Muscle of arm (tissue), 14 donors: Measurements from ENCODE around the gene PPP1R17. TPM values are rescaled to one million over a fixed set of nuclear protein-coding genes. Genes with fewer than 3 reads are reported as not detected.

Experiments used
- DNase-seq: peaks from one replicate; pipeline ENCODE4 v3.0.0-alpha.2; 2013
- long read RNA-seq, 11 donors: transcript quantifications; one replicate each; lab custom pipeline, GENCODE V29; 2026
- polyA plus RNA-seq, 12 donors: library from polyadenylated mRNA; unstranded; fragments of 120-200 nt; gene quantifications; one replicate each; pipeline ENCODE4 v1.2.1, GENCODE V29; 2013; ENCODE audit not compliant: insufficient read length in 12 of 12

The PPP1R17 gene
- under 1 TPM in 2 of 12 donors, not detected in 10; 0.10 to 0.52 TPM for polyA plus RNA-seq
- long read RNA-seq, donor 1: 0 reads
- long read RNA-seq, donor 2: 0 reads
- long read RNA-seq, donor 3: 0 reads
- long read RNA-seq, donor 4: 0 reads
- long read RNA-seq, donor 5: 0 reads
- long read RNA-seq, donor 6: 0 reads
- long read RNA-seq, donor 7: 0 reads
- long read RNA-seq, donor 8: 0 reads
- long read RNA-seq, donor 9: 0 reads
- long read RNA-seq, donor 10: 0 reads
- long read RNA-seq, donor 11: 0 reads

DNA sequence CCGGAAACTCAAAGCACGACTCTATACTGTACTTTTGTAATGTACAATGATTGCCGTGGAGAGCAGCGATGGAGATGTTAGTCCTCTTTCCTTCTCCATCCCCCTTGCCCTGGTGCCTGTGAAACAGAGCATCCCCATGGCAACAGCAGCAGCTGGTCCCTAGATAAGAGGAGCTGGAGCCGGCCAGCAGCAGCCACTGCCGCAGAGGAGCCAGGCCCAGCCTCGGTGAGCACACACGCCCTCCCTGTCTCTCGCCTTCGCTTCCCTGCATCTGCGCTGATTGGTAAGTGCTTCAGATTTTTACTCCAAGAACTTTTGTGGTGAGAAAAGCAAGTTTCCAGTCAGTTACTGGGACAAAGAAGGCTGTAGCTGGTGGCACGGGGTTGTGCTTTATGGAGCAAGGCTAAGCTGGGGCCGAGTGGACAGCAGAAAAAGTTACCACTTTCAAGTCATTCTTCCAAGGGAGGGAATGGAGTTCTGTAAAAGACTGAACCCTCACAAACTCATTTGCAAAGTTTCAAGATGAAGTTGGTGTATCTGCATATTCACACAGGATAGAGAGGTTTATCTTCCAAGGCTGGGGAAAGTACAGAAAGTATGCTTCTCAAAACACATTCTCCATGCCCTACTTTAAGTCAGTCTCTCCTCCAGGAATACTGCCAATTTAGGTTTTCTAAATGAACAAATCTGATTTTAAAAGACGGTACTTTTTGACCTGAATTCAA is at the start of gene PPP1R17:
TSS of gene PPP1R17 (plus strand) at position 192 of the 725 bp plus-strand sequence. CDS start 5,227 bp downstream, outside the sequence.
- no peak for DNase-seq

- DNase-seq: no peak
These were observed 46.6 kb upstream of the PPP1R17 start for GRCh38 chr7:31640381-31640780.

DNA sequence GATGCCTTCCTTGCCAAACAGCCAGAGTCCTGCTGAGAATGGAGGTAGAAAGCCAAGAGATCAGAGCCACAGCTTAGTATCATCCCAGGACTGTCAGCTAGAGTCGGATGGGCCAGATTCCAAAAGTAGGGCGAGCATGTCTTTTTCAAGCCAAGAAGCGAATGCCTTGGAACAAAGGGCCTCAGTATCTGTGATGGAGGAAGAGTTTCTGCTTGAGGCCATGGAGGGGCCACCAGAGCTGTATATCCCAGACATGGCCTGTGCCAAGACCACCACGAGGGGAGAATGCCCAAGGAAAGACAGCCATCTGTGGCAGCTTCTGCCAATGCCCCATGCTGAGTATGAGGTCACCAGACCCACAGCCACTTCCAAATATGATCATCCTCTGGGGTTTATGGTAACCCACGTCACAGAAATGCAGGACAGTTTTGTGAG is 44.3 kb upstream of the PPP1R17 start:
- DNase-seq: no peak

GRCh38 chr7:31646942-31647341 is 40.1 kb upstream of the PPP1R17 start:
- no peak for DNase-seq

GRCh38 chr7:31647511-31647910 is 39.5 kb upstream of the PPP1R17 start:
- no peak for DNase-seq

GRCh38 chr7:31648288-31648687 is 38.7 kb upstream of the PPP1R17 start:
- no peak for DNase-seq

GRCh38 chr7:31648880-31649279 is 38.1 kb upstream of the PPP1R17 start:
- DNase-seq: no peak

GRCh38 chr7:31651234-31652062 is 35.6 kb upstream of the PPP1R17 start:
- no peak for DNase-seq

DNA sequence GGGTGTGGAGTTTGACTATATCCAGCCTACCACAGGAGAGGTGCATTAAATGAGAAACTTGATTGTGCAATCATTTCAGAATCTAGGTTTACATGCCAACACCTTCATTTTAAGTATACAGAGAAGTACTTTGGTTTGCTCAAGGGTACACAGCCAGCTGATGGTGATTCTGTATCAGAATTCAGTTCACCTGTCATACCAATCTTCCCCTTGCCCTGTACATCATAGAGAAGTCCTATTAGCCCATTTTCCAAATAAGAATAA is 35.0 kb upstream of the PPP1R17 start:
- no peak for DNase-seq

DNA sequence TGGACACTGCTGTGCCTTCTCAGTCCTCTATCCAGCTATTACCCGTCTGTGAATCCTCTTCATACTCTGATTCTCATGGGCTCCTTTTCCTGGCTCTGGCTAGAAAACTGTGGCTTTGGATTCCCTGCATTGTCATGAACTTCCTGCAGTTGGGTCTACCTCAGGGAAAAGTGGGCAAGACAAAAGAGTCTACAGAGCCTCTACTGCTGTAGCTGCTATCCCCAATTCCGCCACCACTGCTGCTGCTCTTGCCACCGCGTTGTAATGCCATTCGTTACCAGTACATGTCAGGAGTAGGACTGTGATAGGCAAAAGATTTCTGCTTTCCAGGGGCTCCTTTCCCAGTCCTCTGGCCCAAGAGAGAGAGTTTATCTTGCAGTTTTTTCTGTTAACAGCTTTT is 23.9 kb upstream of the PPP1R17 start:
- DNase-seq: no peak

- DNase-seq: no peak
These were observed 22.1 kb upstream of the PPP1R17 start for GRCh38 chr7:31664890-31665289.

- DNase-seq: no peak
These were observed 21.5 kb upstream of the PPP1R17 start for GRCh38 chr7:31665546-31665945.

GRCh38 chr7:31669461-31669860 is 17.6 kb upstream of the PPP1R17 start:
- no peak for DNase-seq

- DNase-seq: no peak
These were observed 7.3 kb upstream of the PPP1R17 start for GRCh38 chr7:31679574-31680305.

DNA sequence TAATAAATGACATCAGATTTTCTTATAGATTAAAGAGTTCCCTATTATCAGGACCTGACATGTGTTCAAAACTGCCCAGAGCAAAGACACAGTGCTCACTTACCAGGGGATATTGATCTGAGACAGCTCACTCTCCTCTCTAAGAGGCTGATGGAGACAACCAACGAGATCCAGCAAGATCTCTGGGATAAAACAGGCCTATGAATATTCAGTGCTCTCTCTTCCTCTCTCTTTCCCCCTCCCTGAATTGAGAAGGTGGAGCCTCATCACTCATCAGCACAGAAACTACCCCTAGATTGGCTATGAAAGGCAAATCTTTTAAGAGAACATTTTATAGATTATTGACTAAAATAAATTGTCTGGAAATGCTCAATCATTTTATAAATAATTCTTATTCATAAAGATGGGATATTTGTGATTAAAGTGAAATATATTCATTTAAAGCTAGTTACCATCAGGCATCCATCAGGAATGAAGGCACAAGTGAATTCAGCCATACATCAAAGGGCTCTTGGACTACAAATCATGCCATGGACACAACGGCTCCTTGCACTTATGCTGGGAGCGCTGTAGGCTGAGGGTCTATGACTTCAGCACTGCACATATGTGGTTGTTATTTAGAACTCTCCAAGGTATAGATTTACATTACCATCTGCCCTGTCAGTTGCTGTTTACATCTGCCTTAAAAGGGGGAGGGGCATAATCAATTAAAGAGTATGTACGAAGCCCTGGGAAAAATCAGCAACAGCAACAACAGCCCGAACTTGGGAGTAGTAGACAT is 3.4 kb upstream of the PPP1R17 start:
- DNase-seq: no peak

DNA sequence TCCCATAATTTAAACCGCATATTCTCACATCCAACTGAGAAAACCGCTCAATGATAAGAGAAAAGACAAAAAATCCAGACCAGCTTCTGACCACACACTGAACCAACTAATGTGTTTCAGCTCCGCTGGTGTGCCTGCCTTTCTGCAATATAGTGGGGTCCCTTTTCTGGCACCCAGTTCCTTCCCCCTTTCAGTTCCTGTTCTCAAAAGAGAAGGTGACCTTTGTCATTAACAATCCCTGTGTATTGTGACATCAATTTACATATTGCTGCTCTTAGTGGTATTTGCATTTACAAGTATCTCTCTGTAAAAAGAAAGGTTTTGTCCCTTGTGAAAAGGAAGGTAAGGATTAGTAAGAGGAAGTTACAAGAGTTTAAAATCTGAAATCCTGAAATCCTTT is 1.4 kb downstream of the PPP1R17 start:
- no peak for DNase-seq

GRCh38 chr7:31688996-31689395 is 2.0 kb downstream of the PPP1R17 start:
- DNase-seq: no peak

GRCh38 chr7:31690935-31691334 is 3.9 kb downstream of the PPP1R17 start:
- no peak for DNase-seq

DNA sequence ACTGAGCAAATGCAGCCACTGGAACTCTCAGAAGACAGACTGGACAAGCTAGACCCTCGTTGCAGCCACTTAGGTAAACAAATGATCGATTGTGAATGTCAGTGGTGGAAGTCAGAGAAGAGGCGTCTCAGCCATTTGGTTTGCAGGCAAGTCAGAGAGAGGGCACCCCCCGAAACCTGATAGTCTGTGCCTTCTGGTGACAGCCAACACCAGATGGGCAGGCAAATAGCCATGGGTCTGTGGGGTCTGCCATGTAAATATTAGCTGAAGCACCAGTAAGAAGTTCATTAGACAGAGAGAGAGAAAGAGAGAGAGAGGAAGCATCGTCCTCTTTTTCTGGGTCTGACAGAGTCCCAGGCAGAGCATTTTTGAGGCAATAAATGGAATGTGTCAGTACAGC is 5.4 kb downstream of the PPP1R17 start:
- no peak for DNase-seq

- DNase-seq: no peak
These were observed 5.9 kb downstream of the PPP1R17 start for GRCh38 chr7:31692871-31693270.

DNA sequence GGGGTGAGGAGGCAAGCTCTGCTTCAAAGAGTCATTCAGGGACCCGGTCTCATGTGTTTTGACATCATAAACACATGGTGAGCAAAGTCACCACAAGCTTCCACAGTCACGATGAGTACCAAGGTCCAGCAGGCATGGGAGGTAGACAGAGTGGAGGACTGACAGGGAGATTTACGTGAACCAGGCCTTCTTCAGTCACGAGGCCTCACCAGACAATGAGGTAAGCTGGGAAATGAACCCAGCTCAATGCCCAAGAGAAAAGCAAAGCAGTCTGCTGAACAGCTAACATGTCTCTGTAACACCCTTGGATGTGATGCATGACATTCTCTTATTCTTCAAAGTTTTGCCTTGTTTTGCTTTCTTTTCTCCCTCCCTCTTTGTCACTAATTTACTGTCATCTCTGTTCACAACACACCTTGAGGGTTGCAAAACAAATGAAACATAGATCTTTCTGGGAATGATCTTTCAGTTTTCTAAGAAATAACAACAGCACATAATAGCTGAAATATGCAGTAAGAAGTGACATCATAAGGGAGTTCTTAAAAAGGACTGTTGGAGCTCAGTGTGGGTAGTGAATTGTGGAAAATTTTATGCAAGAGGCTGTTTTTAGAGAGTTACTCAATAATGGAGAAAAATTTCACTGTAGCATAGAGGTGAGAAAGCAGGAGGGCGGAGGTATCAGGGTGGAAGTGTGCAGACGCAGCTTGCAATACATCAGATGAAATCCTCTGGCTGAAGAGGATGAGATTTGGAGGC is 9.0 kb downstream of the PPP1R17 start:
- DNase-seq: peak; percentile 27
